Measurements from ENCODE around the gene NFKBIE.
A peak's percentile ranks its signal among the peaks of the same experiment; 100 is the strongest.

The NFKBIE gene

DNA sequence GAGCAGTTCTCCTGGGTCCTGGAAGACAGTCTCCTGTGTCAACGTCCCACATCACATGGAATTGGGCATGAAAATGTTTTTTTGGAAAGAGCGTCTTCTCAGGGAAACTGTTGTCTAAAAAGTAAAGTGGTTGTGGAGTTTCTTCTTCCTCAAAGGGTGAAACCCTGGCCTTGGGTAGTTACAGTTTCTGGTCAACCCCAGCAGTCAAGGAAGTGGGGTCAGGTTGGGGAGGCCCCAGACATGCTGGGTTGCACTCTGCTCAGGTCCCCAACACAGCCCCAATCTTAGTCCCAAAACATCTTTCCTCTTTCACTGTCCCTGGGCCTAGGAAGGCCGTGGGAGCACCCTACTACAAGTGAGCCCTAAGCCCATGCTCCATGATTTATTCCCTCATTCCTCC is 996 bp upstream of the NFKBIE start:
- CTCF ChIA-PET = interaction anchor here (1.3 to 3.8 kb wide), 2 partner anchors 9 to 72 kb away, joined by 4 to 48 read pairs; partner anchors contain the start of gene SLC35B2
- TF ChIP-seq, protein P1, sequence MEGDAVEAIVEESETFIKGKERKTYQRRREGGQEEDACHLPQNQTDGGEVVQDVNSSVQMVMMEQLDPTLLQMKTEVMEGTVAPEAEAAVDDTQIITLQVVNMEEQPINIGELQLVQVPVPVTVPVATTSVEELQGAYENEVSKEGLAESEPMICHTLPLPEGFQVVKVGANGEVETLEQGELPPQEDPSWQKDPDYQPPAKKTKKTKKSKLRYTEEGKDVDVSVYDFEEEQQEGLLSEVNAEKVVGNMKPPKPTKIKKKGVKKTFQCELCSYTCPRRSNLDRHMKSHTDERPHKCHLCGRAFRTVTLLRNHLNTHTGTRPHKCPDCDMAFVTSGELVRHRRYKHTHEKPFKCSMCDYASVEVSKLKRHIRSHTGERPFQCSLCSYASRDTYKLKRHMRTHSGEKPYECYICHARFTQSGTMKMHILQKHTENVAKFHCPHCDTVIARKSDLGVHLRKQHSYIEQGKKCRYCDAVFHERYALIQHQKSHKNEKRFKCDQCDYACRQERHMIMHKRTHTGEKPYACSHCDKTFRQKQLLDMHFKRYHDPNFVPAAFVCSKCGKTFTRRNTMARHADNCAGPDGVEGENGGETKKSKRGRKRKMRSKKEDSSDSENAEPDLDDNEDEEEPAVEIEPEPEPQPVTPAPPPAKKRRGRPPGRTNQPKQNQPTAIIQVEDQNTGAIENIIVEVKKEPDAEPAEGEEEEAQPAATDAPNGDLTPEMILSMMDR (conservative IDR thresholded peaks at IDR 0.05; ENCODE audit: low read depth) = no peak
- DNase-seq (ENCODE audit: low spot score) = no peak
- POLR2A ChIA-PET (ENCODE audit: low non-redundant PET) = interaction anchor here (0.6 kb wide), 1 partner anchor 135 kb away, joined by 3 read pairs; no protein-coding TSS in a partner anchor
- no peak overlapping the region for H3K27ac ChIP-seq

DNA sequence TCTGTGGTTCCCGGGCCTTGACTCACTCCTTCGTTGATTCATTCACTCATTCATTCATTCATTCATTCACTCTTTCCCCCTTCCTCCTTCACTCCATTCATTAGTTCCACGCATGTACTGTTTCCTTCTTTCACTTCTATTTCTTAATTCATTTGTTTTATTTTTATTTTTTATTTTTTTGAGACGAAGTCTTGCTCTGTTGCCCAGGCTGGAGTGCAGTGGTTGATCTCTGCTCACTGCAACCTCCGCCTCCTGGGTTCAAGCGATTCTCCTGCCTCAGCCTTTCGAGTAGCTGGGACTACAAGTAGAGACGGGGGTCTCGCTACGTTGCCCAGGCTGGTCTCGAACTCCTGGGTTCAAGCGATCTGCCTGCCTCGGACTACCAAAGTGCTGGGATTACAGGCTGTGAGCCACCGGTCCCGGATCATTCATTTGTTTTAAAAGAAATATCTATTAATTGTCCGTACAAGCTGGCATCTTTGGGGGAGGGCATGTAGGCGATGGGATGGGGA is 427 bp upstream of the NFKBIE start:
- TF ChIP-seq, protein P1 (conservative IDR thresholded peaks at IDR 0.05; ENCODE audit: low read depth) = no peak
- DNase-seq (ENCODE audit: low spot score) = no peak
- CTCF ChIA-PET = interaction anchor here (1.3 to 3.8 kb wide), 2 partner anchors 9 to 73 kb away, joined by 4 to 48 read pairs; partner anchors contain the start of gene SLC35B2
- POLR2A ChIA-PET (ENCODE audit: low non-redundant PET) = no interaction called here
- H3K27ac ChIP-seq = peak overlapping the region; percentile 67

DNA sequence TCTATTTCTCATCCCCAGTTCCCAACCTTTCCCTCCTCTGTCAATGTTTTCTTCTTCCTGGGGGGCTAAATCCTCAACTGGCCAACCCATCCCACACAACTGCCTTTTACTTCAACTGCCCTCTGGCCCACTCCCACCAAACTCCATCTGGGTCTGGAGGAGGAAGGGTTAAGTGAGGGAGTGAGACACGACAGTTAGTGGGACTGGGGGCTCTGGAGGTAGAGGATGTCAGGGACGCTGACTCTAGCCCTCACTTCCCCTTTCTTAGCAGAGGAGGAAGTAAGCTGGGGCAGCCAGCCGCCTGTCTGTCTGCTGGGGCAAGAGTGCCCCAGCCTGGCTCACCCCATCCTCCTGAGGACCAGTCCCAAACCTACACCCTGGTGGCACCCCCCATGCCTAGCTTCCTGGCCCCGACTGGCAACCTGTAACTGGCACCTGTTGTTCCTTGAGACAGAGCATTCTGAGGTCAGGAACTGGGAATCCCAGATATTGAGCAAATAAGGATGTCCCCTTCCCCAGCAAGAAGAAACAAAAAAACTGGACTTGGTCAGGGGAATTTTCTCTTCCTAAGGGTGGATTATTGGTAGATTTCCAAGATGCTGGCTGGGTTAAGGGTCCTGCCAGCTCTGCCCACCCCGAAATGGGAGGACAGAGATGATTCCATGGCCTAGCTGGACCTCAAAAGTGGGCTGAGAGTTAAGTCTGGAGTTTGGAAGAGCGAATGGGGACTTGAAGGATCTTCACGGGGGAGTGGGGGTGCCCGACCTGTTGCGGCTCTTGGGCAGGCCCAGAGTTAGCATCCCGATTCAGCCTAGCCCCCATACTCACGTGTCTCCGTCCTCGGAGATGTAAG is 971 bp downstream of the NFKBIE start:
- ChIA-PET CTCF (interaction anchor here (0.6 to 1.8 kb wide), 5 partner anchors 11 to 310 kb away, joined by 3 to 4 read pairs (median 3); no protein-coding TSS in a partner anchor), POLR2A (ENCODE audit: low non-redundant PET) (no interaction called here)
- peak; percentile 21 for DNase-seq (ENCODE audit: low spot score)
- TF ChIP-seq, protein P1 (conservative IDR thresholded peaks at IDR 0.05; ENCODE audit: low read depth) = no peak
- H3K27ac ChIP-seq = peak overlapping the region; percentile 67

DNA sequence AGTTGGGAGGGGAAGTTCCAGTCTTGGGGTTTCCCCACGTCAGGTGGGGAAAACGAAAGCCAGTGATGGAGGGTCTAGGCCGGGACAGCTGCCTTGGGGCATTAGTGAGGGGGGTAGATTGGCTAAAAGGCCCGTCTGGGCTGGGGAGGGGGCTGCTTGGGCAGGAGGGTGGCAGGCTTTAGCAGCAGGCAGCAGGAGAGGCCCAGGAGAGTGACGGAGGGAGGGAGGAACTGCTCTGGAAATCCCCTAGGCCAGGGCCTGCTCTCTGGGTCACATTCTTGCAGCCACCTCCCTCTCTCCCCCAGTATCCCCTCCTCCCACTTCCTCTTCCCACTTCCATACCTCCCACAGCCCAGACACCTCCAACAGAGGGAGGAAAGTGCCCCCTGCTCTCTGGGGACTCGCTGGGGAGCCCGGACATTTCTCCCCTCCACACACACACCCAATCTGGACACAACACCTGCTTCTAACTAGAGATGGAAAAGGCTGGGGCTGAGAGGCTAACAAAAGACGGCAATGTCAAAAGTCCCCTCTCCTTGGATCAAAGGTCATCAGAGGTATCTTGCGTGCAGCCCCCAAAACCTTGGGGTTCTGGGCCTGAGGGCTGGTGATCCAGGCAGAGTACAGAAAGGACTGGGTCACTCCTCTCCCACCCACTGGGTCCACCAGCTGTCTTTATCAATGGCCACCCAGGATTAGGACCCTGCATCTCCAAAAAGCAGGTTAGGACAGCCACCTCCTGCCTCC is 1.8 kb downstream of the NFKBIE start:
- DNase-seq (ENCODE audit: low spot score) = no peak
- H3K27ac ChIP-seq = no peak overlapping the region
- TF ChIP-seq, protein P1 (conservative IDR thresholded peaks at IDR 0.05; ENCODE audit: low read depth) = no peak
- POLR2A ChIA-PET (ENCODE audit: low non-redundant PET) = no interaction called here
- CTCF ChIA-PET = interaction anchor here (1.0 to 1.8 kb wide), 2 partner anchors 12 to 40 kb away, joined by 3 read pairs; no protein-coding TSS in a partner anchor

DNA sequence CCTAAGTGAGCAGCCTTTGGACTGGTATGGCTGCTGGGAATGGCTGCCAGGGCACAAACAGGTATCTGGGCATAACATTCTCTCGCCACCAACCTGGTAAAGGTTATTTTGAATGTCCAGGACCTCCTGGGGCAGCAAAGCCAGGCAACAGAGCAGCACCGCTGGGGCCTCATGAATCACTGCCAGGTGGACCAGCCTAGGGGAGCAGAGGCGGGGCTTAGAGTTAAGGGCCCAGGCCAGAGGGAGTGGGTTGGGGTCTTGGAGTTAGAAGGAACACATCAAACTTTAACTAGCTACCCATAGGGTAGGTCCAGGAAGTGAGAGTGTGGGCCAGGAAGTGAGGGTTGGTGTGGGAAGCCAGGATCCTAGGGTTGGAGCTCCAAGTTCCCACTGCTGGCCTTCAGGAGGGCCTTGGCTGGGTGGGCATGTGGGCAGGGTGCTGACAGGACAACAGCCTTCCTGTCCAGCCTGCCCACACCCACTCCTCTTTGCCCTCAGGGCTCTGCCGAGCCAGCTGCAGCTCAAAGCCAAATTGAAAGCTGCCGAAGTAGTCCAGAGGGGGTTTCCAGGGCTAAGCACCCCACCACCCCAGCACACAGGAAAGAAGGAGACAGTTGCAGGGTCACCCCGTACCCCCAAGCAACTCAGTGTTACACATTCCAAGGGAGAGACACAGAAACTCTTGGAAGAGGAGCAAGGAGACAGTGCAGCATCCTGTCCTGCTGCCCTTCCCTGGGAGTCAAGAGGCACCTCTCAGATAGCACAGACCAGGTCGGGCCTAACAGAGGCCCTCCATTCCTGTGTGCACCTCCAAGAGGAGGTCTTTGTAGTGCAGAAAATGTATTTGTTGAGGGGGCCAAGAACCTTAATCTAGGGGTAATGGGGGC is 2.6 kb downstream of the NFKBIE start:
- TF ChIP-seq, protein P1 (conservative IDR thresholded peaks at IDR 0.05; ENCODE audit: low read depth) = no peak
- POLR2A ChIA-PET (ENCODE audit: low non-redundant PET) = interaction anchor here (1.1 kb wide), 1 partner anchor 16 kb away, joined by 4 read pairs; the partner anchor contains the start of gene HSP90AB1
- peak overlapping the region; percentile 4; the same call in 1 of the 2 replicates for H3K27ac ChIP-seq
- no peak for DNase-seq (ENCODE audit: low spot score)
- CTCF ChIA-PET = interaction anchor here (0.6 to 1.8 kb wide), 3 partner anchors 13 to 73 kb away, joined by 3 read pairs; no protein-coding TSS in a partner anchor

All from RWPE1 (cell line).